ENCODE data around the gene KIAA1217. TPM values are rescaled to one million over a fixed set of nuclear protein-coding genes. Genes with fewer than 3 reads are reported as not detected.

KIAA1217 gene
- polyA plus RNA-seq, 1 experiment = 2.2 TPM

GRCh38 chr10:24569828-24570657 is 361.1 kb downstream of the KIAA1217 start:
- H3K4me3 ChIP-seq (ENCODE audit: low read depth, low read length) = no peak overlapping the region
- H3K27me3 ChIP-seq (ENCODE audit: control insufficient read depth, insufficient read depth, low read length) = no peaks in the 10 kb centered on the region; the same call in 1 of the 2 replicates
- POLR2A ChIA-PET = no interaction called here
- no peaks in the 10 kb centered on the region for H3K36me3 ChIP-seq (ENCODE audit: control insufficient read depth, insufficient read depth, low read length)
- CTCF ChIA-PET = no interaction called here
- TF ChIP-seq CTCF (IDR thresholded peaks at IDR 0.05; ENCODE audit: insufficient read depth, low read depth, low read length) = no peak
- DNase-seq (ENCODE audit: low read depth) = no peak

- POLR2A ChIA-PET = no interaction called here
- no peak for DNase-seq (ENCODE audit: low read depth)
- Histone ChIP-seq H3K36me3 (ENCODE audit: control insufficient read depth, insufficient read depth, low read length) (no peaks in the 10 kb centered on the region), H3K4me3 (ENCODE audit: low read depth, low read length) (no peak overlapping the region), H3K27me3 (ENCODE audit: control insufficient read depth, insufficient read depth, low read length) (no peaks in the 10 kb centered on the region; the same call in 1 of the 2 replicates)
- no peak for TF ChIP-seq CTCF (IDR thresholded peaks at IDR 0.05; ENCODE audit: insufficient read depth, low read depth, low read length)
- CTCF ChIA-PET = no interaction called here
Measured at GRCh38 chr10:24570658-24571426, 361.9 kb downstream of the KIAA1217 start.

- no peaks in the 10 kb centered on the region for H3K36me3 ChIP-seq (ENCODE audit: control insufficient read depth, insufficient read depth, low read length)
- TF ChIP-seq CTCF (IDR thresholded peaks at IDR 0.05; ENCODE audit: insufficient read depth, low read depth, low read length) = no peak
- no peak overlapping the region for H3K4me3 ChIP-seq (ENCODE audit: low read depth, low read length)
- ChIA-PET CTCF (interaction anchor here (1.4 kb wide), 1 partner anchor 15 kb away, joined by 3 read pairs; no protein-coding TSS in a partner anchor), POLR2A (no interaction called here)
- DNase-seq (ENCODE audit: low read depth) = no peak
- no peaks in the 10 kb centered on the region; the same call in 1 of the 2 replicates for H3K27me3 ChIP-seq (ENCODE audit: control insufficient read depth, insufficient read depth, low read length)
Measured at GRCh38 chr10:24571870-24572450, 363.0 kb downstream of the KIAA1217 start.

GRCh38 chr10:24574161-24574560 is 365.2 kb downstream of the KIAA1217 start:
- H3K4me3 ChIP-seq (ENCODE audit: low read depth, low read length) = no peak overlapping the region
- no peak for DNase-seq (ENCODE audit: low read depth)
- no peak for TF ChIP-seq CTCF (IDR thresholded peaks at IDR 0.05; ENCODE audit: insufficient read depth, low read depth, low read length)
- ChIA-PET POLR2A (no interaction called here), CTCF (no interaction called here)
- no peaks in the 10 kb centered on the region for H3K36me3 ChIP-seq (ENCODE audit: control insufficient read depth, insufficient read depth, low read length)
- H3K27me3 ChIP-seq (ENCODE audit: control insufficient read depth, insufficient read depth, low read length) = no peaks in the 10 kb centered on the region

- no peak for TF ChIP-seq CTCF (IDR thresholded peaks at IDR 0.05; ENCODE audit: insufficient read depth, low read depth, low read length)
- no peak for DNase-seq (ENCODE audit: low read depth)
- Histone ChIP-seq H3K4me3 (ENCODE audit: low read depth, low read length) (no peak overlapping the region), H3K36me3 (ENCODE audit: control insufficient read depth, insufficient read depth, low read length) (no peaks in the 10 kb centered on the region), H3K27me3 (ENCODE audit: control insufficient read depth, insufficient read depth, low read length) (no peaks in the 10 kb centered on the region)
- POLR2A ChIA-PET = no interaction called here
- CTCF ChIA-PET = no interaction called here
Measured at GRCh38 chr10:24574578-24575155, 365.7 kb downstream of the KIAA1217 start.

All from BJ (cell line).